Measurements from ENCODE around the gene CYSLTR2.

CYSLTR2 gene, protein sequence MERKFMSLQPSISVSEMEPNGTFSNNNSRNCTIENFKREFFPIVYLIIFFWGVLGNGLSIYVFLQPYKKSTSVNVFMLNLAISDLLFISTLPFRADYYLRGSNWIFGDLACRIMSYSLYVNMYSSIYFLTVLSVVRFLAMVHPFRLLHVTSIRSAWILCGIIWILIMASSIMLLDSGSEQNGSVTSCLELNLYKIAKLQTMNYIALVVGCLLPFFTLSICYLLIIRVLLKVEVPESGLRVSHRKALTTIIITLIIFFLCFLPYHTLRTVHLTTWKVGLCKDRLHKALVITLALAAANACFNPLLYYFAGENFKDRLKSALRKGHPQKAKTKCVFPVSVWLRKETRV
- 2.1 to 14.4 (median 12.0) reads per million in 3 experiments for total RNA-seq

GRCh38 chr13:48653472-48653939, at the start of gene CYSLTR2:
Gene CYSLTR2 (plus strand): TSS chr13:48653929. CDS start chr13:48706818, 52,889 bp downstream.
- peak; percentile 86 for DNase-seq

DNA sequence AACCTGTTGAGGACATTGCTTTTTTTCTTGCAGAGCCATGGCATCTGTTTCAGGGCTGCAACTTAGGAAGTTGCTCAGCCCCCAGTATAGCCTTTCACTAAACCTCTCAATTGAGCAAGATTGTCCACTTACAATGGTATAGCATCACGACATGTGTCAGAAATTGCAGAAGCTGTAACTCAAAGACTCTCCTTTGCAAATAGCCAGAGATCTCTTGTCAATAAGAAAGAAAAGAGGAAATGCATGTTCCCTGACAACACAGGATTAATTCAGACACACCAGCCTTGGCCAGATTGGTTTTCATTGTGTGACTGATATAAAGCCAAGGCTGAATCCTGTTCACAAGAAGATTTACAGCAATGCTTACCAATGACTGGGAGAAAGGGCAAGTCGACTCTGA, 38.7 kb upstream of the CYSLTR2 start:
- DNase-seq: no peak

DNA sequence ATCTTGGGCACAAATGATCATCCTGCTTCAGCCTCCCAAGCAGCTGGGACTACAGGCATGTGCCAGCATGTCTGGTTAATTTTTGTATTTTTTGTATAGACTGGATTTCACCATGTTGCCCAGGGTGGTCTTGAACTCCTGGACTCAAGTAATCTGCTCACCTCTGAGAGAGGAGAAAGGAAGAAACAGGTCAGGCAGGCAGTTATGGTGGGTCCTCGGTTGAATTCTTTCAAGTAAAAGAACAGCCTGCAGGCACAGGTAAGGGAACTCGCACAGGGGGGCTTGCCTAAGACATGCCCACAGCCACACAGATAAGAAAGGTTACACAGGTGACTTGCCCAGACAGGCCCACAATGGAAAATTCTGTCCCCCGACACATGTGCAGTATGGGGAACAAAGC, 34.8 kb upstream of the CYSLTR2 start:
- no peak for DNase-seq

DNA sequence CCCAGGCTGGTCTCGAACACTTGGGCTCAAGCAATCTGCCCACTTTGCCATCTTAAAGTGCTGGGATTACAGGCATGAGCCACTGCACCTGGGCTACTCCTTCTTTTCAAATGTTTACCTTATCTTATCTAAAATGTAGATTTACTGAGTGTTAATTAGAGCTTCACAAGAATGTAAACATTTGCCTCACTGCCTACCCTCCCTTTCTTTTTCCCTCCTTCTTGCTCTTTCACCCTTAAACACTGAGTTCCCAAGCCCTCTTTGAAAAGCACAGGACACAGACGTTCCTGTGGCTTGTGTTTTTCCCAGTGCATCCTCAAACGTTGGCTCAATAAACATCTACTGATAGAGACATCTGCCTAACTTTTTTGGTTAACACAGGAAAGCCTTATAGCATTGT, 32.7 kb upstream of the CYSLTR2 start:
- no peak for DNase-seq

DNA sequence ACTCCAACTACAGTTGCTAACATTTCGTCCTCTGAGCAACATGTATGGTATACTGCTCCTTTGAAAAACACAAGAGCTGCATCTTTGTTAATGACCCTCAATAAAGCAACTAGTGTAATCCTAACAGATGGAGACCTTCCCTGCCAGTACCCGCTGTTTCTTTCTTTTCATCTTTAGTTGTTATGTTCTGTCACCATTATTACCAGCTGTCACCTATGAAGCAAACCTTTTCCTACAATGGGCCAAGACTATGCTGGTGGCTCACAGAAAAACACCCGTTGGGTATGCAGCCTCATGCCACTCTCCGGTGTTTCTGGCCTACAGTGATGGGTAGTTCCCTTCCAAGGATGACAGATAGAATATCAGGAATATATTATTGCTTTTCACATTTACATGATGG, 29.7 kb upstream of the CYSLTR2 start:
- no peak for DNase-seq

DNA sequence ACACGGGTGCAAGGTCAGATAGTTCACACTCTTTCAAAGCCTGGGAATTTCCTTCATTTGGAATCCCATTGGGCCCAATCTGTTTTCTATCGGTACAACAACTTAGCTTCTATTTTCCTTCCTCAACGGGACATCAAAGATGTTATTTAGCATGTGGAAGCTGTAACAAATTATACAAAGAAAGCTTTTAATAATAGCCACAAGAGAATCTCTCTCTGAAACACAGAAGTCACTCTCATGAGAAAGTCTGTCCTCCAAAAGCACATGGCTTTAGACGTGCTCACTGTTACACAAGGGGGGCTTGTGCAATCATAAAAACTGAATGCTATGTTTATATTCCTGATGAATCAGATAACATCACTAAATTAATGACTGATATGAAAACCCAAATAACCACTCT, 28.9 kb upstream of the CYSLTR2 start:
- no peak for DNase-seq

DNA sequence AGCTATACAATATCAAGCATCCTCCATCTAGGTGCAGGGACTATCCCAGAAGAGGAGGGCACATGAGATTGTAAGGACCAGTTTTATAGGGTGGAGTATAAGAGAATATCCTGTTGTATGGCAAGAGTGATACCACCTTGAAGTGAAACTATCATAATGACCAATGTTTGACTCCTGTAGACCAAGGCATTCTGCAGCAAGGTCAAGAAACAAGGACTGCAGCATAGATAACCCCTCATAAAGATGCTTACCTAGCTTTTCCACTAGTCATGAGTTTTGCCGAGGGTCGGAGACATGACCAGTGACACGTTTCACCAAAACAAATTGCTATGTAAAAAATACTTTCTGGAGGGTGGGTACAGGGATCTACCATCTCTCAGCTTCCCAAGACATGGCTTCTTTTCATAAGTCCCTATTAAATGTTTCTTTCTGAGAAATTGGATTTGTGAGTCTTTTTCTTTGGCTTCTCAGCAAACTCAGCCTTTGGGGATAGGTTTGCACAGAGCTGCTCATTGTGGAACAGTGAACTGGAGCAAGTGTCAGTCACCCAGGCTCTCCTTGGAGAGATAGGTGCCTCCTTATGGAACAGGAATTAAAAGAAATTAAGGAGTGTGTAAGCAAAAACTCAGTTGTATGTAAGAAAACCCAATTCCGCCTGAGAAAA, 28.2 kb upstream of the CYSLTR2 start:
- no peak for DNase-seq

- no peak for DNase-seq
Observed at GRCh38 chr13:48626077-48626449, 27.7 kb upstream of the CYSLTR2 start.

- no peak for DNase-seq
Observed at GRCh38 chr13:48626726-48627451, 26.8 kb upstream of the CYSLTR2 start.

GRCh38 chr13:48629277-48629676, 24.5 kb upstream of the CYSLTR2 start:
- DNase-seq: no peak

DNA sequence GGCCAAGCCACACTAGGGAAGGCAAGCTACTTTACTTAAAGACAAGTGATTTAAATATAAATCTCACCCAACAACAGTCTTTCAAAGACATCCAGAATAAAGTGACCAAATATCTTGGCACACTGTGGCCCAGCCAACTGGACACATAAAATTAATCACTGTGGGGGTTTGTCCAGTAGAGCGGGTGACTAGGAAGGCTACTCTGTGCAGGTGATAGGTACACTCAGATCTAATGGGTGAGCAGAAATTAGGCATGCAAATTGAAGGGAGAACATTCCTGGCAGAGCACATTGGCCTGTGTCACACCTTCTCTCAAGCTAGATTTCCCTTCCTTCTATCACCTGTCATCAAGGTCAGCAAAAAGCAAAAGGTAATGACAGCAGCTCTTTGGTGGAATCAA, 23.4 kb upstream of the CYSLTR2 start:
- DNase-seq: no peak

DNA sequence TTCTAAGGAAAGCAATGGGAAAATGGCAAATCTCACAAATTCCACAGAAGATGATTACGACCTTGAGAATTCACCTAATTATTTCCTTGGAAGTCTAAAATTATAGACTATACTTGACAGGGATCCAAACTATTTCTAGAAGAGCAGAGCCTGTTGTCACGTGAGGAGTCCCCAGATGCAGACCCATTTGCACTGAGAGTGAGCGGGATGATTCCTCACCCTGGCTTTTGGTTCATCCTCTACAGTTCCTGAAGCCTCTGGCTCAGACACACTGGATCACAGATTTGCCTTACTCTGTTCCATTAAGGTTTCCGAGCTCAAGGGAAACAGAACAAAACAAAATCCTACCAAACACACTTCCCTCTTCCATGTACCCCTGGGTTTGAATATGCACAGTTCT, 23.0 kb upstream of the CYSLTR2 start:
- DNase-seq: no peak

- DNase-seq: no peak
Observed at GRCh38 chr13:48631441-48631840, 22.3 kb upstream of the CYSLTR2 start.

DNA sequence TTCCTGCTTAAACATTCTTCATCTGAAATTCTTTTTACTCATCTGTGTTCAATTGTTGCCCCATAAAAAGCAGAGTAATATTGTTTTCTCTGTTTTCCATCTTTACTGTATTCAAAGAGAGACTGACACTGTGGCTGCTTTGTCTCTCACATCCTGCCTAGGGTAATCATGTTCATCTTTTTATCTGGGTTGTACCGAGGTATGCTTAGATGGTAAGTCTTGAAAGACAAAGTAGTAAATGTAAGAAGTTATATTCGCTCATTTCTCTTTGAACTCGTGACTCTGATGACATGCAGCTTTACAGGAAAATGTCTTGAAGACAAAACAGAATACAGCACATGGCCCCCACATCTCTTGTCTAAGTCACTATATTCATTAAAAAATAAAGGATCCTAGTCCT, 20.0 kb upstream of the CYSLTR2 start:
- DNase-seq: no peak

- DNase-seq: no peak
Observed at GRCh38 chr13:48634636-48635035, 19.1 kb upstream of the CYSLTR2 start.

GRCh38 chr13:48635478-48635877, 18.3 kb upstream of the CYSLTR2 start:
- no peak for DNase-seq

DNA sequence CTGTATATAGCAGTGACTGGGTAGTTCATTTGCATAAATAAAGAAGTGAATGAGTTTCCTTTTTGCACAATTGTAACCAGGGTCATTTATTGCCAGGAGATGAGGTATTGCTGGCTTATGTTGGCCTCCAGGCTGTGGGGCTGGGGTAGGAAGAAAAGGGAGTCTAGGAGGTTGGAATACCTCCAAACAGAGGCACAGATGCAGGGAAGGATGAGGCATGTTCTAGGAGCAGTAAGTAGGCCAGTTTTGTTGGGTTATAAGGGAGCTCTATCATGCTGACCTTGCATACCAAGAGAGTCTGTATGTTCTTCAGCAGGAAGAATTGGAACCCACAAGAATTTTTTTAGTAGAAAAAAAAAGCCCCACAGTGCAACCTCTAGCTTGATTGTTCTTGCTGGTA, 17.2 kb upstream of the CYSLTR2 start:
- no peak for DNase-seq

- DNase-seq: no peak
Observed at GRCh38 chr13:48637601-48638000, 16.1 kb upstream of the CYSLTR2 start.

DNA sequence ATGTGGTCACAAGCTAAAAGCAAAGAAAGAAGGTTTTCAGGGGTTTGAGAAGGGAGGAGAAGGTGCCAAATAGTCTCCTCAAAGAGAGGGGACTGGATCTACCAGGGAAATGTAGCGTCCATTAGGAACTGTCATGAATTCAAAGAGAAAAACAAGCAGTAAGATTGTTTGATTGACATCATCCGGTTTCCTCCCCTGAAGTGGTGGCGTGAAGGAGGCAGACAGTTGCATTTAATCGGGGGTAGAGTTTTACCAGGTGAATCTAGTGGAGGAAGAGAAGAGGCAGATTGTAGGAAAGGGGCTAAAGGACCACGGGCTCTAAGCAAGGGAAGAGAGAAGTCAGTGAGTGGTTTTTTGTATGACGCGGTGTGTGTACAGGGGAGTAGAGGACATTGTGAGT, 13.0 kb upstream of the CYSLTR2 start:
- no peak for DNase-seq

DNA sequence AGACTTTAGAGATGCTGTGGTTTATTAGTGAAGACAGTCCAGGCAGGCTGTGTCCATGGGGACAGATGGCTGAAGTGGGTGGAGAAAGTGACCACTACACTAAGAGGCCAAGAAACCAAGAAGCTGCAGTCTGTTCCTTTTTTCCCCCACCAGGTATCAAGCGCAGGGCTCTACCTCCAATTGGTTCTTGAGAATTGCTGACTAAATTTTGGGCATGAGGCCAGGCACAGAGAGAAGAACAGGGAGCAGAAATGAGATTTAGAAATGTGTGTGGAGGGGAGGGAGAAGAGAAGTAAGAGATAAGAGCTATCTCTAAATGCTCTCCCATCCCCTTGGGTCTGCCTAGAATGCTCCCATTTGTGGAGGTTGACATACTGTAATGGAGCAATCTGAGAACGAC, 12.3 kb upstream of the CYSLTR2 start:
- DNase-seq: no peak

GRCh38 chr13:48642061-48642460, 11.7 kb upstream of the CYSLTR2 start:
- DNase-seq: no peak

- no peak for DNase-seq
Observed at GRCh38 chr13:48643159-48643558, 10.6 kb upstream of the CYSLTR2 start.

DNA sequence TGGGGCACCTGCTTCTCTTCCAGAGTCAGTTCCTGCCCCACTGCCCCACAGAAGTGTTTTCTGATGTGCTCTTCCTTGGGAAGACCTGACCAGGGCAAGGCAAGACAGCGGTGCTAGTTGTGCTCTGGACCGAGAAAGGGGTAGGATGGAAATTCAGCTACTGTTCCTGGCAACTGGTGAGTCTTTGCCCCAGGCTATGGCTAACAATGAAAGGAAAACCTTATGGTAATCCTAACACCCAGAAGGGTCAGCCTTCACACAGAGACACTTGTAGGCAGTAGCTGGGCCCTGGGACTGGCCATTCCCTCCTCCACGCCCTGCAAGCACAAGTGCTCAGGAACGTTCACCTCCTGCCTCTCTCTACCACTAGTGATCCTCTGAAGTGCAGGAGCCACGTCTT, 9.6 kb upstream of the CYSLTR2 start:
- DNase-seq: no peak

- DNase-seq: no peak
Observed at GRCh38 chr13:48644951-48645350, 8.8 kb upstream of the CYSLTR2 start.
